SK-MEL-5 (cell line): ENCODE measurements around the gene HOXC11. TPM values are rescaled to one million over a fixed set of nuclear protein-coding genes. Genes with fewer than 3 reads are reported as not detected.

Experiments used
- DNase-seq: peaks from one replicate; pipeline ENCODE4 v3.0.0-alpha.2; 2016; ENCODE audit warnings: low read depth, low spot score
- in situ Hi-C: cut with HindIII; loops from 2 replicates; pipeline ENCODE4 v1.10.0; 2016; ENCODE audit warnings: low sequenced_read_pairs, high pct_unique_total_duplicates, low pct_unique_long_range_greater_than_20kb
- total RNA-seq: library from RNA; depleted of rRNA; stranded (reverse); fragments of >200 nt; shearing (Covaris generic); gene quantifications from 2 replicates; pipeline ENCODE4 v1.2.3, GENCODE V29; 2014

Gene HOXC11
- total RNA-seq, 1 experiment from 2014 or later = 0.61 TPM

- in situ Hi-C loops = no loop called here
- no peak for DNase-seq
These were observed 15.8 kb downstream of the HOXC11 start for GRCh38 chr12:53988541-53989226.

GRCh38 chr12:53989227-53990113, 16.5 kb downstream of the HOXC11 start:
- in situ Hi-C loops = no loop called here

GRCh38 chr12:53990311-53991076, 17.6 kb downstream of the HOXC11 start:
- no peak for DNase-seq
- in situ Hi-C loops = no loop called here

More at GRCh38 chr12:53989227-53990113, 16.5 kb downstream of the HOXC11 start:
- DNase-seq = peak; percentile 77

GRCh38 chr12:53991077-53991460, 18.1 kb downstream of the HOXC11 start:
- no peak for DNase-seq
- in situ Hi-C loops = no loop called here

- no peak for DNase-seq
- in situ Hi-C loops = no loop called here
These were observed 19.5 kb downstream of the HOXC11 start for GRCh38 chr12:53992377-53992889.

- DNase-seq = no peak
- in situ Hi-C loops = no loop called here
These were observed 20.5 kb downstream of the HOXC11 start for GRCh38 chr12:53993162-53994008.

- DNase-seq = no peak
- in situ Hi-C loops = no loop called here
These were observed 21.0 kb downstream of the HOXC11 start for GRCh38 chr12:53994009-53994263.

- DNase-seq = no peak
- in situ Hi-C loops = no loop called here
These were observed 21.5 kb downstream of the HOXC11 start for GRCh38 chr12:53994264-53995001.

- in situ Hi-C loops = no loop called here
- no peak for DNase-seq
These were observed 22.1 kb downstream of the HOXC11 start for GRCh38 chr12:53995002-53995377.

GRCh38 chr12:53995378-53996239, 22.7 kb downstream of the HOXC11 start:
- in situ Hi-C loops = no loop called here
- no peak for DNase-seq

- DNase-seq = no peak
- in situ Hi-C loops = no loop called here
These were observed 23.6 kb downstream of the HOXC11 start for GRCh38 chr12:53996240-53997203.

- DNase-seq = no peak
- in situ Hi-C loops = no loop called here
These were observed 24.5 kb downstream of the HOXC11 start for GRCh38 chr12:53997204-53998109.

GRCh38 chr12:53998110-53998899, 25.4 kb downstream of the HOXC11 start:
- no peak for DNase-seq
- in situ Hi-C loops = no loop called here

GRCh38 chr12:53998900-53999236, 25.9 kb downstream of the HOXC11 start:
- in situ Hi-C loops = no loop called here
- no peak for DNase-seq
